Fibroblast of the aortic adventitia (primary cell): ENCODE data around the gene PRKAR1B. TPM values are rescaled to one million over a fixed set of nuclear protein-coding genes. Genes with fewer than 3 reads are reported as not detected.

Experiments
- DNase-seq: peaks from one replicate; pipeline ENCODE4 v3.0.0-alpha.2; 2010; ENCODE audit warnings: low read depth
- H3K4me3 ChIP-seq: 2 replicates; pipeline ENCODE4 v1.5.1; 2011; ENCODE audit warnings: low read depth, mild to moderate bottlenecking, control low read depth, low read length, moderate library complexity
- total RNA-seq: library from RNA; depleted of rRNA; stranded (reverse); fragments of >200 nt; gene quantifications from 2 replicates; pipeline ENCODE4 v1.2.3, GENCODE V29; 2012; ENCODE audit warnings: low replicate concordance
- TF ChIP-seq, protein P1 (sequence below): IDR thresholded peaks from 2 replicates; pipeline ENCODE4 v1.5.1; 2011; ENCODE audit warnings: mild to moderate bottlenecking, low read length, control low read depth, inconsistent platforms; ENCODE audit not compliant: insufficient read depth

PRKAR1B gene
- total RNA-seq, 1 donor: 7.0 TPM

DNA sequence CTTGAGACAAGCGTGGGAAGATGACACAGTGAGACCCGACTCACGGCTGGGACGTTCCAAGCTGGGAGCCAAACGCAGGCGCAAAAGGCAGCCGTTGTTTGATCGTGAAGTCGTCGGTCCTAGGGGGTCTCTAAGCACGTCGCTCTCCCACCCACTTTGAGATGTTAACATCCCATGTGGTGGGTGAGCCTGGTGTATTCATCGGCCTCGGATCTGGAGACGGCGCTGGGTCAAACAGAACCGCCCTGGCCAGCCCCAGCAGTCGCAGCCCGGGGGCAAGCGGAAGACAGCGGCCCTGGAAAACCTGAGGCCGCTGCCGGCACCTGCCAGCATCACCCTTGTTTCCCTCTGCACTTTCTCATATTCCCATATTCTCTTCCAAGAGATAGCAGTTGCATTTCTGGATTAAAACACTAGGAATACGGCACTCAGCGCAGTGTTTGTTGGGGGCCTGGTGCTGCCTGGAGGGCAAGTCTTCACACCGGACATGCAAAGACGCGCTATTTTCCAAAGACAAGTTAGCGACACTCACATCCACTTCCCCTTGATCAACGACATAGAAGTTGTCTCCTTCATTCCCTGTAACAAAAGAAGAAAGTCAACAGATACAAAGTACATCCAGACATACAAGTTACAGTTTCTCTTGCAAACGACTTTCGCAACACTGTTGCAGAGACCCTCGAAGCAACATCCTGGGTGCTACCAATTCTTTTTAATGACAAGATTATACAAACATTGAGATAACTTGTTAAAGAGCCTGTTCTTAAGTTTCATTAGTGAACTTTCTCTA is 121.2 kb downstream of the PRKAR1B start:
- no peak overlapping the region for H3K4me3 ChIP-seq
- TF ChIP-seq, protein P1, sequence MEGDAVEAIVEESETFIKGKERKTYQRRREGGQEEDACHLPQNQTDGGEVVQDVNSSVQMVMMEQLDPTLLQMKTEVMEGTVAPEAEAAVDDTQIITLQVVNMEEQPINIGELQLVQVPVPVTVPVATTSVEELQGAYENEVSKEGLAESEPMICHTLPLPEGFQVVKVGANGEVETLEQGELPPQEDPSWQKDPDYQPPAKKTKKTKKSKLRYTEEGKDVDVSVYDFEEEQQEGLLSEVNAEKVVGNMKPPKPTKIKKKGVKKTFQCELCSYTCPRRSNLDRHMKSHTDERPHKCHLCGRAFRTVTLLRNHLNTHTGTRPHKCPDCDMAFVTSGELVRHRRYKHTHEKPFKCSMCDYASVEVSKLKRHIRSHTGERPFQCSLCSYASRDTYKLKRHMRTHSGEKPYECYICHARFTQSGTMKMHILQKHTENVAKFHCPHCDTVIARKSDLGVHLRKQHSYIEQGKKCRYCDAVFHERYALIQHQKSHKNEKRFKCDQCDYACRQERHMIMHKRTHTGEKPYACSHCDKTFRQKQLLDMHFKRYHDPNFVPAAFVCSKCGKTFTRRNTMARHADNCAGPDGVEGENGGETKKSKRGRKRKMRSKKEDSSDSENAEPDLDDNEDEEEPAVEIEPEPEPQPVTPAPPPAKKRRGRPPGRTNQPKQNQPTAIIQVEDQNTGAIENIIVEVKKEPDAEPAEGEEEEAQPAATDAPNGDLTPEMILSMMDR: no peak
- no peak for DNase-seq

DNA sequence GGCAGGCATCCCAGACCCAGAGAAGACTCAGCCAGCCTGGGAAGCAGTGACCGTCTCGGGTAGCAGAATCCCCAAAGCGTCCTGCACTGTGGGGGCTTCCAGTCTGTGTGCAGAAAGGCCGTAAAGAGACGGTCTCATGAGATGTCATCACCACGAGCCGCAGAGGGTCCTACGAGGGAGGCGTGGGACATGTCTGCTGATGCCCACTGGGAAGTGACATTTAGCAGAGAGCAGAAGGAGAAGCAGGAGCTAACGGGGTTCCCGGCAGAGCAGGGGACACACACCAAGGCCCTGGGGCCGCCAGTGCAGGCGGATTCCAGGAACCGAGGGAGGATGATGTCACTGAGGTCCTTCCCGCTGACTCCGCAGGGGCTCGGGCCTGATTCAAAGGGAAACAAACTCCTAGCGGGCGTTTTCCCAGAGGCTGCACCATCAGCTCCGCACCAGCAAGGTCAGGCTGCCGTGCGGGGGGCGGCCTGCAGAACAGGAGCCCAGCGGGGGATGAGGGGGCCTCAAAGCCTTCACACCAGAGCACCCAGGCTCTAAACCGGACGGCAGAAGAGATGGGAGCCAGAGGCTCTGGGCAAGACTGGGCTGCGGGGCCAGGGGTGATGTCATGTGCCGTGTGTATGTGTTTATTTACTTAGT is 122.1 kb downstream of the PRKAR1B start:
- DNase-seq: no peak
- TF ChIP-seq, protein P1: no peak
- no peak overlapping the region for H3K4me3 ChIP-seq

DNA sequence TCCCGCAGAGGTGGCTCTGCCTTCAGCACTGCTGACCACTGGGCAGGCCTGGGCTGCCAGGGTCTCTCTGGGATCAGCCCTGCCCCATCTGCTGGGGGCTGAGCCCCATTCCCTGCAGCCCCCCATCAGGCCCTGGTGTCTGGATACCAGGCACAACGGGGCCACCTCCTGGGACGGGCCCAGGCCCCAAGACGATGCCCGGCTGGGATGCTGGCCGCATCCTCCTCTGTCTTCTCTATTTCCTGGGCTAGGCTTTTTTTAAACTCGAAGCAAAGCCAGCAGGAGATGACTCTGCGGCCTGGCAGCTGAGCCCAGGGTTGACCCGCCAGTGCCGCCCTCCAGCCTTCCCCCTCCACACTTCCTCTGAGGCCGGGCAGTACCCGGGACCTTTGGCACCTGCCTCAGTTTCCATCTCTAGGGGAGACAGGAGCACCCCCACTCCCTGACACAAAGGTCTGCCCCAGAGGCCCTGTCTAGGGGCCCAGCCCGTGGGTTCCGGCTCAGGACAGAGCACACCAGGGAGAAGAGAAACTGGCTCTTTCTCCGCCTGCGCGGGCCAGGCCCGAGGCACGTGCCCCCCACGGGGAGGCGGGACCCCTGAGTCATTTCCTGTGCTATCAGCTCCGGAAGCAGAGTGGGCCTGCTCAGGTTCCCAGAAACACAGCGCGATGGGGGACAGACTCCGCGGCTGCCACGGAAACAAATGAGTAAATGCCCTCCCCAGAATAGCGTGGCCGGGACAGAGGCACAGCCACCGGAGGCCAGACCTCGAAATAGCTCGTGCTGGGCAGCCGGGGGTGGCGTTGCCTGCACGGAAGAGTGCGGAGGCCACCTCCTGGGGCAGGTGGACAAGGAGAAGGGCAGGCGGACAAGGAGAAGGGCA is 122.8 kb downstream of the PRKAR1B start:
- TF ChIP-seq, protein P1: no peak
- no peak overlapping the region for H3K4me3 ChIP-seq
- DNase-seq: no peak

DNA sequence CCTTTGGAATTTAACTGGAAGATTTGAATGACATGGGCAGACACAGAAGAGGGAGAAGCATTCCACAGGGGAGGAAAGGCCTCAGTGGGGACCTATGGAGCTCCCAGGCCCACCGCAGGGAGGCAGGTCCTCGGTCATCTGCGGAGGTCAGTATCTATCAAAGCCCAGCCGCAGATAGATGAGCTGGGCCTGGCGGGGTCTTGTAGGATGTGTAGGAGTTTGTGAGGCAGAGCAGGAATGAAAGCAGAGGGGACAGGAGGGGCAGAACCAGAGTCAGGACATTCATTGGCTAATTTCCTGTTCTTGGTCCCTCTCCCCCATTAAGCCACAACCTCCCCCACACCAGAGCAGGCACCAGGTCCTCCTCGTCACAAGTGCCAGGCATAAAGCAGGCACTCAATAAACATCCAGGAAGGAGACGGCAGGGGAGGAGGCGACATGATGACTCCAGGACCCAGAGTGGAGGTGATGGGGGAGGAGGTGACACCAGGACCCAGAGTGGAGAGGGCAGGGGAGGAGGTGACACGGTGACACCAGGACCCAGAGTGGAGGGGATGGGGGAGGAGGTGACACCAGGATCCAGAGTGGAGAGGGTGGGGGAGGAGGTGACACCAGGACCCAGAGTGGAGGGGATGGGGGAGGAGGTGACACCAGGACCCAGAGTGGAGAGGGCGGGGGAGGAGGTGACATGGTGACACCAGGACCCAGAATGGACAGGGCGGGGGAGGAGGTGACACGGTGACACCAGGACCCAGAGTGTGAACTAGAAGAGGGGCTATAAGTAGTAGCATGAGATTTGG is 123.7 kb downstream of the PRKAR1B start:
- TF ChIP-seq, protein P1: no peak
- H3K4me3 ChIP-seq: no peak overlapping the region
- DNase-seq: no peak

DNA sequence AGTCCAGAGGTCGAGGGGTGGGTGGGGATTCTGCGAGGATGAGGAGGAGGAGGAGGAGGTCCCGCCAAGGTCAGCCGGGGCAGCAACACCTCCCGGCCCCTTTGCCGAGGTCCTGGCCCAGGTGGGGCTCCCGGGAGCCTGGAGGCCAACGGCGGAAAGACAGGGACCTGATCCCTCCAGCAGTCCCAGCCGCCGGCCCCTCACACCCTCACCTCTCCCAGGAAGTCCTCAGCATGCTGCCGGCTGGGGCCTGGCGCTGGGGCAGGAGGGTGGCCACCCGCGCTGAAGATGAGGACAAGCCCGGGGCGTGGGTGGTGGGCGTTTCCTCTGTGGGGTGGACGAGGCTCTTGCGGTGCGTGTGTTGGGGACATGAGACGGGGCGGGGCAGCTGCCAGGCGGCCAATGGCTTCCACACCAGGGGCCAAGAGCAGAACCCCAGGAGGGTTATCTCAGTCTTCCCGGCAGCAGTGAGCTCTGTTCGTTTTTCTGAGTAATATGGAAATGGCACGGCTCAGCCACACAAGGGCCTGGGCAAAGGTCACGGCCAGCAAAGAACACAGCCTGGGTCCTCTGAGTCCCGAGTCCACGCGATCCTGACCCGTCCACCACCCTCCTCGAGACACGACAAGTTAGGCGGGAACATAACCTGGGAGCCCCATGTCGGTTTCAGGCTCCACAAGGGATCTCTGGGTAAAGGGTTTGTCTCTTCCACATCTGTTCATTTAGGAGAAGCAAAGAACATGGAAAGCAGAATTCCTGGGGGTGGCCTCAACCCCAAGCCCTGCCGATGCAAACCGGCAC is 124.5 kb downstream of the PRKAR1B start:
- no peak for DNase-seq
- no peak overlapping the region for H3K4me3 ChIP-seq
- TF ChIP-seq, protein P1: no peak
